Stomach (tissue), 9 donors: ENCODE measurements around the gene KIF5A. TPM values are rescaled to one million over a fixed set of nuclear protein-coding genes. Genes with fewer than 3 reads are reported as not detected.
"Not testable (repeated sequence)": the region's sequence is repeated elsewhere in the genome, so short reads cannot be mapped to it uniquely, and the experiment has no call there.

Experiments
- DNase-seq, 2 donors: peaks; one replicate each; pipeline versions ENCODE4 v3.0.0 to v3.0.0-alpha.2; 2013 to 2019
- H3K27ac ChIP-seq, 5 donors: fragments of 200-600 bp in 4 of 5; sonication (generic) in 4 of 5; one replicate each; pipeline ENCODE4 v1.5.1; 2013 to 2019; ENCODE audit warnings: mild to moderate bottlenecking in 1 of 5, moderate library complexity in 1 of 5
- H3K27me3 ChIP-seq, 3 donors: fragments of 200-600 bp; sonication (generic); one replicate each; pipeline ENCODE4 v1.5.1; 2017 to 2019; ENCODE audit warnings: mixed run types in 1 of 3
- H3K36me3 ChIP-seq, 4 donors: fragments of 200-600 bp; sonication (generic); 1 replicate in 3 of 4; 2 replicates in 1 of 4; pipeline ENCODE4 v1.5.1; 2016 to 2019
- H3K4me1 ChIP-seq, 4 donors: fragments of 200-600 bp; sonication (generic); one replicate each; pipeline ENCODE4 v1.5.1; 2016 to 2019
- H3K4me3 ChIP-seq, 4 donors: fragments of 200-600 bp; sonication (generic) in 3 of 4; one replicate each; pipeline ENCODE4 v1.5.1; 2016 to 2019; ENCODE audit warnings: mild to moderate bottlenecking in 1 of 4
- H3K9me3 ChIP-seq, 4 donors: fragments of 200-600 bp; sonication (generic); one replicate each; pipeline ENCODE4 v1.5.1; 2016 to 2019
- CTCF ChIP-seq, 7 experiments: fragments of 450-650 bp in 4 of 7; fragments of 200-600 bp in 3 of 7; sonication (generic) in 3 of 7; IDR thresholded peaks; one replicate each; pipeline ENCODE4 v1.5.1; 2016 to 2019; ENCODE audit warnings: antibody characterized with exemption in 7 of 7, control low read depth in 2 of 7, mild to moderate bottlenecking in 1 of 7
- EP300 ChIP-seq: sonication (generic); formaldehyde crosslinking; IDR thresholded peaks from one replicate; pipeline ENCODE4 v1.6.1; 2017; ENCODE audit warnings: antibody characterized with exemption
- POLR2A ChIP-seq, 4 donors: fragments of 450-650 bp; IDR thresholded peaks; one replicate each; pipeline ENCODE4 v1.6.1; 2016; ENCODE audit warnings: antibody characterized with exemption in 4 of 4, control low read depth in 2 of 4, mild to moderate bottlenecking in 1 of 4, moderate library complexity in 1 of 4
- POLR2AphosphoS5 ChIP-seq, 3 donors: sonication (generic); formaldehyde crosslinking; IDR thresholded peaks; one replicate each; pipeline ENCODE4 v1.6.1; 2016; ENCODE audit warnings: antibody characterized with exemption in 3 of 3
- WGBS, 5 donors: extraction: QIAGEN DNeasy Blood & Tissue Kit in 3 of 5; methylation state at CpG; one replicate each; pipeline versions ENCODE4 v1.1.5 to v1.1.7; 2013 to 2018; 5-methylcytosine and 5-hydroxymethylcytosine counted together
- intact Hi-C: fragments of 100-400 bp; cut with DNase I; formaldehyde crosslinking; loops from one replicate; pipeline ENCODE4 v1.15.1; 2023; ENCODE audit warnings: low total_unique reads
- polyA plus RNA-seq, 3 donors: library from polyadenylated mRNA; stranded (reverse); fragments of 200-250 nt; gene quantifications; one replicate each; pipeline ENCODE4 v1.2.3, GENCODE V29; 2013
- total RNA-seq, 5 donors: library from RNA; depleted of rRNA; stranded (reverse); fragments of >200 nt; gene quantifications; one replicate each; pipeline versions ENCODE4 v1.1.0 to v1.2.3, GENCODE V29; 2014 to 2016
- donor health status: healthy with polysubstance abuse.
- donor health status: Bipolar disorder and iron deficiency.
- donor health status: healthy.

The KIF5A gene
- total and polyA plus RNA-seq, 8 donors = 0.19 to 2.3 (median 1.3) TPM; not detected in 1

- Histone ChIP-seq H3K36me3 (no peaks in the 10 kb centered on the region), H3K27me3 (peaks cover 0 to 30% (median 0%) of the 10 kb centered on the region in 3 donors)
- WGBS, 5 donors = 74 to 85% (median 82%) methylated on average over 7 of the region's 7 CpGs
Measured at GRCh38 chr12:57564178-57564740, 14.4 kb downstream of the KIF5A start.

GRCh38 chr12:57568838-57569237, 19.0 kb downstream of the KIF5A start:
- Histone ChIP-seq H3K27me3 (peaks cover 0 to 12% (median 0%) of the 10 kb centered on the region in 3 donors), H3K36me3 (peaks cover 0 to 12% (median 9%) of the 10 kb centered on the region in 4 donors), H3K4me3 (no peak overlapping the region), H3K4me1 (no peaks in the 10 kb centered on the region), H3K9me3 (no peaks in the 10 kb centered on the region), H3K27ac (no peak overlapping the region)
- 77 to 85% (median 80%) methylated on average over 6 of the region's 6 CpGs for WGBS, 5 donors
- TF ChIP-seq POLR2AphosphoS5 (IDR thresholded peaks at IDR 0.05) (no peak), EP300 (no peak), POLR2A (IDR thresholded peaks at IDR 0.05) (no peak), CTCF (IDR thresholded peaks at IDR 0.05) (no peak)
- DNase-seq = no peak
- intact Hi-C loops = no loop called here

More at GRCh38 chr12:57564178-57564740, 14.4 kb downstream of the KIF5A start:
- Histone ChIP-seq H3K4me1 (no peaks in the 10 kb centered on the region), H3K4me3 (no peak overlapping the region), H3K9me3 (no peaks in the 10 kb centered on the region), H3K27ac (no peak overlapping the region)
- DNase-seq = no peak
- intact Hi-C loops = no loop called here
- TF ChIP-seq POLR2AphosphoS5 (IDR thresholded peaks at IDR 0.05) (no peak), CTCF (IDR thresholded peaks at IDR 0.05) (no peak)

- Histone ChIP-seq H3K4me3 (no peak overlapping the region), H3K9me3 (no peaks in the 10 kb centered on the region), H3K4me1 (no peaks in the 10 kb centered on the region), H3K36me3 (peaks cover 0 to 12% (median 9%) of the 10 kb centered on the region in 4 donors), H3K27me3 (peaks cover 0 to 10% (median 0%) of the 10 kb centered on the region in 3 donors), H3K27ac (no peak overlapping the region)
- WGBS, 5 donors = 85 to 88% (median 88%) methylated on average over 18 of the region's 18 CpGs
- TF ChIP-seq CTCF (IDR thresholded peaks at IDR 0.05) = no peak
- TF ChIP-seq POLR2AphosphoS5 (IDR thresholded peaks at IDR 0.05) = no peak
- TF ChIP-seq POLR2A (IDR thresholded peaks at IDR 0.05) = no peak
- TF ChIP-seq EP300 = no peak
- no peak for DNase-seq
- intact Hi-C loops = no loop called here
Measured at GRCh38 chr12:57569858-57570257, 20.0 kb downstream of the KIF5A start.

GRCh38 chr12:57570438-57570837, 20.6 kb downstream of the KIF5A start:
- WGBS, 5 donors = 82 to 91% (median 87%) methylated on average over 13 of the region's 13 CpGs
- H3K27ac ChIP-seq, DNase-seq, H3K4me1 ChIP-seq, H3K27me3 ChIP-seq, H3K9me3 ChIP-seq, intact Hi-C loops, H3K4me3 ChIP-seq: not testable (repeated sequence)
- peaks cover 0 to 12% (median 11%) of the 10 kb centered on the region in 4 donors for H3K36me3 ChIP-seq
